CD4-positive, alpha-beta T cell treated with Interleukin-17A for 4 hours (primary cell): Measurements from ENCODE around the gene ADNP2.

Source experiments
- DNase-seq: peaks from one replicate; pipeline ENCODE4 v3.0.0-alpha.2; 2020; ENCODE audit warnings: mixed read lengths

The ADNP2 gene

DNA sequence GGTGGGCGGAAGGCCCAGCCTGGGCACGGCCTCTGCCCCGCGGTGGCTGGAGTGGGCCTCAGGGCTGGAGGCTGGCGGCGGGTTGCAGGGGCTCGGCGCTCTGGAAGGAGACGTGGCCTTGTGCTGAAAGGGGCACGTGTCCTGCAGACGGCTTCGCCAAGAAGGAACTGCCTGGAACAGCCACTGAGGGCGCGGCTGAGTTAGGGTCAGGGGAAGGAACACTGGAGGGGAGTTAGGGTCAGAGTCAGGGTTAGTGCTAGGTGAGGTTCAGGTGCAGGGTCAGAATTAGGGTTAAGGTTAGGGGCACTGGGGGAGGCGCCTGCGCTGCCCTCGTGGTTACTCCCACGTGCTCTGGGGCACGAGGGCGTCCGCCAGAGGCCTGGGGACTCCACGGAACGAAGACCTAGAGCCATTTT, 933 bp upstream of the ADNP2 start:
- DNase-seq: no peak

DNA sequence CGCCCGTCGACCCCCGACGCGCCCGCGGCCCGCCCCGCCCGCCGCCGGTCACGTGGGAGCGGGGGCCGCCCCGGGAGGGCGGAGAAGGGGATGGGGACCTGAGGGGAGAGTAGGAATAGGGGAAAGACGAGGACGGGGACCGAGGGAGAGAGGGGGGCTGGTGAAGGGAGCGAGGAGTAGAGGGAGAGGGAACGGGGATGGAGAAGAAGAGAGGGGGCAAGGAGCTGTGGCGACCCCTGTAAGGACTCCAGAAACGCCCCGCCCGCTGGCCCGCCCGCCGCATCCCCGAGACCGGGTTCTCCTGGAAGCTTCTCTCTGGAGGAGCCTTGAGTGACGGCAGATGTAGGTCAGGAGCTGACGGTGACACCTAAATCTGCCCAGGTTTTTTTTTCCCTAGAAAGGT, 615 bp downstream of the ADNP2 start:
- DNase-seq: peak; percentile 33

DNA sequence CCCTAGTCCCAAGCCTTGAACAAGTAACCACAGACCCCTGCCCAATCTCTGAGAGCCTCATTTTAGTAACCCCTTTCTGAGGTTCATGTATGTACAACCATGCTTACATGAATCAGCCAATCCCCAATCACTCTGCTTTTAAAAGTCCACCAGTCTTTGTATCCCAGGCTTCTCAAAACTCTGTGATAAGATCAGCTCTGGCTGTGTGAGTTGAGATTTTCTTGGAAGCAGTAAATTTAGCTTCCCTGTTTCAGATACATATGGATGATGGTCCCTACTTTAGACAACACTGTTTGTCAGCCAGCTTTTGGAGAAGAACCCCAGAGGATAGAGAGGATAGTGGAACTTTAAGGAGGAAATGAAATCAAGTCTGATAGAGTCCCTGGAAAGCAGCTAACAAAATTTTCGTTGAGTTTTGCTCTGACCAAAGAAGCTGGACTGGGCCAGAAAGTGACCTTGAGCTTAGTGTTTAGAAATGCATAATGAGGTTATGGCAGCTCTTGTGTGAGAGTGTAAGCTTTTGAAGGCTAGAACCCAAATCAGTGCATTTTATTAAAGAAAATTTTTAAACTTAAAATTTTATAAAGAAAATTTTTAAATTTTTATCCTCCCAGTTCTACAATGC, 3.7 kb downstream of the ADNP2 start:
- DNase-seq: no peak

DNA sequence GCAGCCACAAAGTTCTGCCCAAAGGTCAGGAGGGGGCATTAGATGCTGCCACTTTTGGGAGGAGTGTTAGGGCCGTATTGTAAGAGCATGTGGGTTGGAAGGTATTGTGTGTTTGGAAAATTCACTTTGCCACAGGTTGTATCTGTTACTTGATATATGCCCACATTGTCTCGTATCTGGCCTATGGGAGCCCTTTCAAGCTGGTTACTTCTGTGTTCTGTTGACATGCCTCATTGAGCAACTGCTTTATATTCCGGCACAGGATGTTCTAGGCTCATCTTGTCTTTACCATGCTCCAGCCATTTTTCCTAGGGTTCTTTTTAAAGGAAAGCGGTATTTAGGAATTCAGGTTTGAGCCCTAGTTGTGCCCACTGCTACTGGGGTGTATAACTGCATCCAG, 6.0 kb downstream of the ADNP2 start:
- DNase-seq: no peak

DNA sequence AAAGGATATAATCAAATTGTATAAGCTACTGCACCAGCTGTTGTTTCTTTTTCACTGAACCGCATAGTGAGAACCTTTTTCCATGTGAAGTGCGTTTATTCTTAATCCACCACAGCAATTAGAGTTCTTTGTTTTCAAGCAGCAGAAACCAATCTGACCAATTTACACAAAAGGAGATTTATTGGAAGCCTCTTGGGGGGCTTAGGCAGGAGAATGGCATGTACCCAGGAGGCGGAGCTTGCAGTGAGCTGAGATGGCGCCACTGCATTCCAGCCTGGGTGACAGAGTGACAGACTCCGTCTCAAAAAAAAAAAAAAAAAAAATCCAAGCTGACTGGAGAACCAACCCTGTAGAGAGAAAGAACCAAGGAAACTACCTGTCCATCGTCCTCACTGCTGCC, 10.0 kb downstream of the ADNP2 start:
- no peak for DNase-seq

DNA sequence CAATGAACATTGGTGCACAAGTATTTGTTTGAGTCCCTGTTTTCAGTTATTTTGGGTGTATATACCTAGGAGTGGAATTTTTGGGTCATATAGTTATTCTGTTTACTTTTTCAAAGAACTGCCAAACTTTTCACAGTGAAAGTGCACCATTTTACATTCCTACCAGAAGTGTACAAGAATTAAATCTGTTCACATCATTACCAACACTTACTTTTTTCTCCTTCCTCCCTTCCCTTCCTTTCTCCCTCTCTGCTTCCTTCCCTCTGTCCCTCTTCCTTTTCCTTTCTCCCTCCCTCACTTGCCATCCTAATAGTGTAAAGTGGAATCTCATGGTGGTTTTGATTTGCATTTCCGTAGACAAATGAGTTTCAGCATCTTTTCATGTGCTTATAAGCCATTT, 11.9 kb downstream of the ADNP2 start:
- no peak for DNase-seq

DNA sequence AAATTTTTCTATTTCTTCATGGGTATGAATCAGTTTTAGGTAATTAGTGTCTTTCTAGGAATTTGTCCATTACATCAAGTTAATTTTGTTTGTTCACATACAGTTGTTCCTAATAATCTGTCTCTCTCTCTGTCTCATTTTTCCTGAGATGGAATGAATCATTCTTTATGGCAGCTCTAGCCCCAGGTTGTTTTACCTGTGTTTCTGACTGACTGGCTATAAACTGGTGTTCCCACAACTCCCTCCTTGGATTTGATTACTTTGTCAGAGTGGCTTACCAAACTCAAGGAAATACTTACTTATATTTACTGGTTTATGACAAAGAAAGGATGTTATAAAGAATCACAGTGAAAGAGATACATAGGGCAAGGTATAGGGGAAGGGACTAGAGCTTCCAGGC, 15.1 kb downstream of the ADNP2 start:
- no peak for DNase-seq

DNA sequence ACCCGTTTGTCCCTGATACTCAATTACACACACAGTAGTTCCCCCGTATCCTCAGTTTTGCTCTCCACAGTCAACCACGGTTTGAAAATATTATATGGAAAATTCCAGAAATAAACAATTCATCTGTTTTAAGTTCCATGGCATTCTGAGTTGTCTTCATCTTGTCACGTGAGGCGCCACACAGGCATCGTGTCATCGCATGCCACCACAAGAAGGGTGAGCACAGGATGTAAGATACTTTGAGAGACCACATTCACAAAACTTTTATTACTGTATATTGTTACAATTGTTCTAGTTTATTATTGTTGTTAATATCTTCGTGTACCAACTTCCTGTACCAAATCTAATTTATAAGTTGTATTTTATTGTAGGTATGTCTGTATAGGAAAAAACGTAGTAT, 17.7 kb downstream of the ADNP2 start:
- DNase-seq: no peak

DNA sequence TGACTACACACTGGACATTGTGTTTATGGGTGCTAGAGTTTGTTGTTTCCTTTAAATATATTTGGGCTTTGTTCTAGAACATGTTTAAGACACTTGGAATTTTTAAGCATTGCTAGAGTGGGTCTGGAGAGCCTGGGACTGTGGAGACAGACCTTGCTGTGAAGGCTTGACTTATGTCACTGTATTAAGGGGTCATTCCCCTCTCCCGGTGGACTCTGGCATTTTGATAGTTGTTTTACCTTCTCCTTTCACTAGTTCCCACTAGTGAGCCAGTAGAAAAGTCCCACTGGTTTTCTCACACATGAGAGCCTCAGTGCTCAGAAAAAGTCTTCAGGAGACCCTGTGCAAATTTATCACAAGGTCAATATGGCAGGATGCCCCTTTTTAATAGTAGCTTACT, 18.6 kb downstream of the ADNP2 start:
- no peak for DNase-seq

DNA sequence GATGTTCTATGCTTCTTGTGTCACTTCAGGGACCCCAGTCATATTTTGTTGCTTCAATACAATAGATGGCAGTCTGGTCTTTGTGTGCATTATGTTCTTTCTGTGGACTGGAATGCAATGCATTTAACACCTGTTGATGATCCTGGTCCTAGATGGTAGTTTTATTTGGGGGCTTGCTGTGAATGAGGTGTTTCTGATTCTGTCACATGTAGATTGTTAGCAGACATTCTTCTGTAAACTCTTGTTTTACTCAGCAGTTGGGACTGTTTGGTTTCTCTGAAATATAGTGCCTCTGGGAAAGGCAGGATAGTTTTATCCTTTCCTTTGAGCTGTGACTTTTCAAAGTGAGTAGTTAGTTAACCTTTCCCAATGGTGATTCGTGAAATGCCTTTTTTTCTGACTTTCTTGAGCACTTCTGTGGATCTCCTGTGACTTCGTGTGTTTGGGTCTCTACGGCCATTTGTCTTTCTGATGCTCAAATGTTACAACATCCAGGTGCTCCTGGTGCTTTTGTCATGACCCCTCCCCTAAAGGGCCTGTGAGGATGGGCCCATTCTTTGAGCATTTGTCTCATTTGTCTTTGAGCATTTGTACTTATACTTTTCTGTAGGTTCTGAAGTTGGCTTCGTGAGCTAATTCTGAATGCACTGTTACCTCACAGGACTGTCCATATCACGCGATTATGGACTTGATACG, 20.8 kb downstream of the ADNP2 start:
- no peak for DNase-seq

DNA sequence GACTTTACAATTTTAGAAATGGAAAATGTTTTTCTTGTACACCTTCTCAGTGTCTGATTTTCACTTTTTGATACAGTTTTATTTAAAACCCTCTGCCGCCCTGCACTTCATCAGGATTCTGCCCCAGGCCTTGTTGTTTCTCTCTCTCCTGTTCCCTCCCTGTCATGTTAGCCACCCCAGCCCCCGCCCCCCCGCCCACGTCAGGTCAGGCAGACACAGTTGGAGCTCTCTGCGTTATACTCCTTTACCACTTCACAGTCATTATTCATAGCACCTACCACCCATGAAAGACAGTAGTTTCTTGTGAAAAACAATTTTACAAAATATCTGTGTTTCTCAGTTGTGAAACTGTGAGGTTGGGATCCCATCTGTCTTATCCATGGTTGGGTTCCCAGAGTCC, 21.5 kb downstream of the ADNP2 start:
- no peak for DNase-seq

DNA sequence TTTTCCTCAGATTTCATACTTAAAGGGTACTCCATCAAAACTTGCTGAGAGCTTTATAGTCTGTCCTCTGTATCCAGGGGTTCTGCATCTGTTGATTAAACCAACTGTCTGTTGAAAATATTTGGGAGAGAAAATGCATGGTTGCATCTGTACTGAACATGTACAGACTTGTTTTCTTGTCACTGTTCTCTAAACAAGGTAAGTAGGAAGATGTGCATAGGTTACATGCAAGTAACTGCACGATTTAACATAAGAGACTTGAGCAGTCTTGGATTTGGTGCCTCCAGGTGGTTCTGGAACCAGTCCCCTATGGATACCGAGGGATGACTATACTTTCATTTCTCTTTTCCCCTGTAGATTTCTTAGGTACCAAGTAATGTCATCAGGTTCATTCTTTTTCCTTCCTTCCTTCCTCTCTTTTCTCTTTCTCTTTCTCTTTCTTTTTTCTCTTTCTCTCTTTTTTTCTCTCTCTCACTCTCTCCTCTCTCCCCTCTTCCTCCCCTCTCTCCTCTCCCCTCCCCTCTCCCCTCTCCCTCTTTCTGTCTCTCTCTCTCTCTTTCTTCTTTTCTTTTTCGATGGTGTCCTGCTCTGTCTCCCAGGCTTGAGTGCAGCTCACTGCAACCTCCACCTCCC, 23.2 kb downstream of the ADNP2 start:
- no peak for DNase-seq

DNA sequence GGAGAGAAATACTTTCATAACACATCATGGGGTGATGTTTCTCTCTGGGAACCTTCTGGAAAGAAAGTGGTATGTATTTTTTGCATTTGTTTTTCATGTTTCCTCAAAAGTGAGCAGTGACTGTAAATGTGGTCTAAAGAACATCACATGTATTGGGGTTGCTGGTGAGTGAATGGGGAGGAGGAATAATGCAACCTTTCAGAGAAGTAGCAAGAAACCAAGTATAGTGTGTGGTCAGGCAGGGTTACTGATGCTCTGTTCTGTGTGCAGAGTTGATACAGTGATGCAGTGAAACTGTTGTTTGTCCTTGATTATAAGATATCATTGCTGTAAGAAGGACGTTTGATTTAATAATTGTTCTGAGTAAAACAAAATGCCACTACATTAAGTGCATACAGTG, 24.1 kb downstream of the ADNP2 start:
- DNase-seq: no peak

DNA sequence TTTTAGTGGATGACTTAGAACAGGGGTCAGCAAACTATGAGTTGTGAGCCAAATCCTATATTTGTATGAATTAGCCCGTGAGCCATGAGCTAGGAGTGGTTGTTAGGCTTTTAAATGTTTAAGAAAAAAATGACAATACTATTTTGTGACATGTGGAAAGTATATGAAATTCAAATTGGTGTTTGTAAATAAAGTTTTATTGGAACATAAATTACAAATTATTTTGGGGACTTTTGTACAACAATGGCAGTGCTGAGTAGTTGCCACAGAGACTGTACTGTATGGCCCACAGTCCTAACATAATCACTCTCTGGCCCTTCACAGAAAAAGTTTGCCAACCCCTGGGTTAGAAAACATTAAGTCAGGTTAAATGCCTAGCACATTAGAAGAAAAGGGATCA, 26.1 kb downstream of the ADNP2 start:
- no peak for DNase-seq

DNA sequence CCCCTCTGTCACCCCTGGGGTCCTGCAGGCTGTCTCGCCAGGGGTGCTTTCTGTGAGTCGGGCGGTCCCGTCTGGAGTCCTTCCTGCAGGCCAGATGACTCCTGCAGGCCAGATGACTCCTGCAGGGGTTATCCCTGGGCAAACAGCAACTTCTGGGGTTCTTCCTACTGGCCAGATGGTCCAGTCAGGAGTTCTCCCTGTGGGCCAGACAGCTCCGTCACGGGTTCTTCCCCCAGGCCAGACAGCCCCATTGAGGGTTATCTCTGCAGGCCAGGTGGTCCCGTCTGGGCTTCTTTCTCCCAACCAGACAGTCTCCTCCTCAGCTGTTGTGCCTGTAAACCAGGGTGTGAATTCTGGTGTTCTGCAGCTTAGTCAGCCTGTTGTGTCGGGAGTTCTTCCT, 27.6 kb downstream of the ADNP2 start:
- DNase-seq: no peak

DNA sequence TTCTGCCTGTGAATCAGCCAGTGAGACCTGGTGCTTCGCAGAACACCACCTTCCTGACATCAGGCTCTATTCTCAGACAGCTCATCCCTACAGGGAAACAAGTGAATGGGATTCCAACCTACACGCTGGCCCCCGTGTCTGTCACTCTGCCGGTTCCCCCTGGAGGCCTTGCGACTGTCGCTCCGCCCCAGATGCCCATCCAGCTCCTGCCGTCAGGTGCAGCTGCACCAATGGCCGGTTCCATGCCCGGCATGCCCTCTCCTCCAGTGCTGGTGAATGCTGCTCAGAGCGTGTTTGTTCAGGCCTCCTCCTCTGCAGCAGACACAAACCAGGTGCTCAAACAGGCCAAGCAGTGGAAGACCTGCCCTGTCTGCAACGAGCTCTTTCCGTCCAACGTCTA, 28.1 kb downstream of the ADNP2 start:
- no peak for DNase-seq

DNA sequence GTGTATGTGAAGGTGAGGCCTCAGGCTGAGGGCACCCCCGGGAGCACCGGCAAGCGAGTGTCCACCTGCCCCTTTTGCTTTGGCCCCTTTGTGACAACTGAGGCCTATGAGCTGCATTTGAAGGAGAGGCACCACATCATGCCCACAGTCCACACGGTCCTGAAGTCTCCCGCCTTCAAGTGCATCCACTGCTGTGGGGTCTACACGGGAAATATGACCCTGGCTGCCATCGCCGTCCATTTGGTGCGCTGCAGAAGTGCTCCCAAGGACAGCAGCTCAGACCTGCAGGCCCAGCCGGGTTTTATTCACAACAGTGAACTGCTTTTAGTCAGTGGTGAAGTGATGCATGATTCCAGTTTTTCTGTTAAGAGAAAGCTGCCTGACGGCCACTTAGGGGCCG, 28.9 kb downstream of the ADNP2 start:
- no peak for DNase-seq

DNA sequence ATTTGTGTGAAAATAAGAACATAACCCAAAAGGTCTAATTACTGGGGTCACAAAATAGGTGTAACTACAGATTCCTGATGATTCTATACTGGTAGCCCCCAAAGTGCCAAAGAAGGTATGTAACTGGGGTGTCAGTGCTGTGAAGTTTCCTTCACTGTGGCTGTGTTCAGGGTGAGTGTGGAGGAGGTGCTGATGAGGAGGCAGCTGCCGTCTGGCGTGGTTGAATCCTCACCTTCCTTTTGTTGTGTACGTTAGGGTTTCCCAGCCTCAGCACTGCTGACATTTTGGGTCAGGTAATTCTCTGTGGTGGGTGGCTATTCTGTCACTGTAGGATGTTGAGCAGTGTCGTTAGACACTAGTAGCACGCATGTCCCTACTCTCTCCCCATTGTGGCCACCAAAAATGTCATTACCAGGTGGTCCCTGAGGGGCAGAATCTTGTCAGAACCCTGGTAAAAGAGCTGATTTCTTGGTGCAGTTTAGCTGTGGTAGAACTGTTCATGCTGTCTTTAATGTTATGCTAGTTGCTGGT, 31.5 kb downstream of the ADNP2 start:
- no peak for DNase-seq

DNA sequence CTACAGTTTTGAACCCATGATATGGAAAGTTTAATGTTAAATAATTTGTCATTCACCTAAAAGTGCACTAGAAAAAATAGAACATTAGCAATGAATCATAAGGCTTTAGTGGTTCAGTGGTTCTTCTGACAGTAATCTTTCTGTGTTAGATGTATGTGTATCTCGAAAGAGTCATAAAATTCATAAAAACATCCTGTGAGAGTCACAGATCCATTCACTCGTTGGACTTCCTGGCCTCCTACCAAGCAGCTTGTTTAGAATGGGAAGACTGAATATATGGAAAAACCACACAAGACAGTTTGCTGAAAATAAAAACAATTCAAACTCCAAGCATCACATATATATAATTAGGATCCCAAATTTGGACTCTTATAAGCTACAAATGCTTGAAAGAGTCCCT, 34.8 kb downstream of the ADNP2 start:
- no peak for DNase-seq

DNA sequence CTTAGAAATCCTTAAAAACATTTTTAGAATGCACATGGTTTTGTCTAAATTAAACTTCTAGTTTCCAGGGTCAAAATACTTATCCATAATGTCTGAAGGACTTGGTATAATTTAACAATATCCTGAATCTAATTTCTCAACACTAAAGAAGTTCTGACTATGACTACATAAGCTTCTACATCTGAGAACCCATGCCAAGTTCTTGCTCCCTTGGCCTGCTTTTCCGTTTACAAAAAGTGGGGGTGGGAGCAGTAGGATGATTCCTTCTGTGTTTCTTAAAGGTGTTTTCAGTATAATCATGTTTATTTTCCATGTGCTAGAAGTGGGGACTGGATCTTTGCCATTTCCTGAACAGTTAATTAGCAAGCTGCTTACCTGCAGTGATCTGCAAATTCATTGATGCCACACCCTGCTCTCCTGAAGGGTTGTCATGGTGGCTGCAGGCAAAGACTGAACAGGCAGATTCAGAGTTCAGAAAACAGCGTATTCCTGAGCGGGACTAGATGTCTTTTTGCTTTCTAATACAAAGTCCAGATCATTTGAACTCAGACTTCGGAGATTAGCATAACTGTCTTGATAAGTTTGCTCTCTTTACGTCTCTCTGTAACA, 36.2 kb downstream of the ADNP2 start:
- DNase-seq: no peak

DNA sequence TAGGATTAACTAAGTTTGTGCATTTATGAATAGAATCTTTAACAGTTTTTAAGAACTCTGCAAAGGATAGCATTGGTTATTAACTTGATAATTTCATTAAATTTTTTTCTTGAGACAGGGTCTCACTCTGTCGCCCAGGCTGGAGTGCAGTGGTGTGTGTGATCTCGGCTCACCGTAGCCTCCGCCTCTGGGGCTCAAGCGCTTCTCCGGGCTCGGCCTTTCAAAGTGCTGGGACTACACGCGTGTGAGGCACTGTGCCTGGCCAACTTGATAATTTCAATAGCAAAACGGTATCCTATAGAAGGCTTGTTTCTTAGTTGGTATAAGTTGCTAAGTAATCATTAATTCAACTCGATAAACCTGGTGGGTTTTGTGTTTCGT, 38.0 kb downstream of the ADNP2 start:
- DNase-seq: no peak

DNA sequence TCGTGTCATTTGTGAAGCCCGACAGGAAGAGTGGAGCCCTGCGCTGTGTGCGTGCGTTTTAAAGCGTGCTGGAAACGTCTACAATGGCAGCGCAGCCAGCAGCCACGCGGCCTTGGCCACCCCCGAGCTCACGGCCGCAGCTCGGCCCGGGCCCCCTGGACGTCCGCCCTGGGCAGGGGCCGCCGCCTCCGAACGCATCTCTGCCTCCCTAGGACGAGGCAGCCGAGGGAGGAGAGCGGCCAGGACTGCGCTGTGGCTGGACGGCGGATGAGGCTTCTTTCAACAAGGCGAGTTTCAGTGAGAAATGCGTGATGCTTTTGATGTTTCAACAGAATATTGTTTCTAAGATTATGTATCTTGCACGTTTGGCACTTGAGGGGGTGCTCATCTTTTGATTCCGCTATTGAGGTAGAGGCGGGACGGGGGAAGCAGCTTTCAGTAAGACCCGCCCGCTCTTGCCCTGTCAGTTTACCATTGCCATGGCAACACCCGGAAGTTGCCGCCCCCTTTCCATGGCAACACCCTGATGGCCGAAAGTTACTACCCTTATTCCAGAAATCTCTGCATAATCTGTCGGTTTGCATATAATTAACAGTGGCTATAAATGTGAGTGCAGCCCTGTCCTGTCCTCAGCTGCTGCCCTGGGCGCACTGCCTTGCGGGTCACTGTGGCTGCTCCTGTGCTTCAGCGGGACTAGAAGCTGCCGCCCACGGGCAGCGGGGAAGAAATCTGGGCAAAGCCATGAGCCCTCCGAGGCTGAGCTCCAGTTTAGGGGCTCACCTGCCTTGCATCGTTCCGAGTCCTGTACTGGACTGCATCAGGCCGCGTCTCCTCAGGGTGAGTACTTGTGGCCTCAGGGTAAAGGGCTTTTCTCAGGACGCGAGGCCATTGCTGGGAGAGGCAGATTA, 38.6 kb downstream of the ADNP2 start:
- peak; percentile 71 for DNase-seq
